ENCODE measurements around the gene ANGPTL3. TPM values are rescaled to one million over a fixed set of nuclear protein-coding genes. Genes with fewer than 3 reads are reported as not detected.
"Not testable (repeated sequence)": the region's sequence is repeated elsewhere in the genome, so short reads cannot be mapped to it uniquely, and the experiment has no call there.

ANGPTL3 gene
- polyA plus RNA-seq (ENCODE audit: insufficient read length in 3 of 3): 1 to 10 TPM; 6.2 to 7.8 (median 6.6) TPM
- long read RNA-seq, donor 1, partial matches to known transcripts: 0 of 1 reads
- long read RNA-seq, donor 1, other reads (novel, unspliced or antisense): 0 of 1 reads
- long read RNA-seq, donor 2, partial matches to known transcripts: 0 of 3 reads
- long read RNA-seq, donor 2, other reads (novel, unspliced or antisense): 0 of 3 reads
- long read RNA-seq, donor 3: 0 reads
- long read RNA-seq, donor 4: 0 reads
- long read RNA-seq, donor 5: 0 reads
- long read RNA-seq, donor 6, partial matches to known transcripts: 0 of 1 reads
- long read RNA-seq, donor 6, other reads (novel, unspliced or antisense): 0 of 1 reads
- long read RNA-seq, donor 7: 0 reads
- long read RNA-seq, donor 8: 0 reads
- long read RNA-seq, donor 9, transcript ANGPTL3-201 (7 exons, 2,805 nt): major isoform, 6 of 6 reads
- long read RNA-seq, donor 9, partial matches to known transcripts: 0 of 6 reads
- long read RNA-seq, donor 9, other reads (novel, unspliced or antisense): 0 of 6 reads
- long read RNA-seq, donor 10: 0 reads
- long read RNA-seq, donor 11: 0 reads
- long read RNA-seq, donor 12, partial matches to known transcripts: 0 of 3 reads
- long read RNA-seq, donor 12, other reads (novel, unspliced or antisense): 0 of 3 reads
- long read RNA-seq, donor 13: 0 reads
- long read RNA-seq, donor 14: 0 reads
- long read RNA-seq, donor 15, partial matches to known transcripts: 0 of 2 reads
- long read RNA-seq, donor 15, other reads (novel, unspliced or antisense): 0 of 2 reads
- long read RNA-seq, donor 16, partial matches to known transcripts: 0 of 2 reads
- long read RNA-seq, donor 16, other reads (novel, unspliced or antisense): 0 of 2 reads

DNA sequence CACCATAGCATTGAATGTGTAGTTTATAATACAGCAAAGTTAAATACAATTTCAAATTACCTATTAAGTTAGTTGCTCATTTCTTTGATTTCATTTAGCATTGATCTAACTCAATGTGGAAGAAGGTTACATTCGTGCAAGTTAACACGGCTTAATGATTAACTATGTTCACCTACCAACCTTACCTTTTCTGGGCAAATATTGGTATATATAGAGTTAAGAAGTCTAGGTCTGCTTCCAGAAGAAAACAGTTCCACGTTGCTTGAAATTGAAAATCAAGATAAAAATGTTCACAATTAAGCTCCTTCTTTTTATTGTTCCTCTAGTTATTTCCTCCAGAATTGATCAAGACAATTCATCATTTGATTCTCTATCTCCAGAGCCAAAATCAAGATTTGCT, at the start of gene ANGPTL3:
Gene ANGPTL3, plus strand, starts transcription at position 240 of the 400 bp plus-strand sequence. Its CDS starts 47 bp downstream, at position 287.
- no peak for DNase-seq

DNA sequence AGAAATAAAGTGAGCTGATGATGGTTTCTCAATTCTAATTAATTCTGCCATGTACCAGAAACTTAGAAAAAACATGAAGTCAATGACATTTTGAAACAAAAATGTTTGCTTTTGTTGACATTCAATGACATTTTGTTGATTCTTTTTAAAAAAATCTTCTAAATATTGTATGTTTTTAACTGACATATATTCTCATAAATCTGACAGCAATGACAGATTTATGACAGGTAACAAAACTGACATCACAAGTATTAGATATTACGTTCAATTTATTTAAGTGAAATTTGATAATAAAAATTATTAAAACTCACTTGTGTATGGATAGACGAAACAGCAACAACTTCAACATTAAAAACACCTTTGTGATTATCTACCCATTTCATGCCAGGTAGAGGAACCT, 36.0 kb upstream of the ANGPTL3 start:
- DNase-seq: no peak

GRCh38 chr1:62567182-62567581, 30.1 kb upstream of the ANGPTL3 start:
- not testable (repeated sequence) for DNase-seq

DNA sequence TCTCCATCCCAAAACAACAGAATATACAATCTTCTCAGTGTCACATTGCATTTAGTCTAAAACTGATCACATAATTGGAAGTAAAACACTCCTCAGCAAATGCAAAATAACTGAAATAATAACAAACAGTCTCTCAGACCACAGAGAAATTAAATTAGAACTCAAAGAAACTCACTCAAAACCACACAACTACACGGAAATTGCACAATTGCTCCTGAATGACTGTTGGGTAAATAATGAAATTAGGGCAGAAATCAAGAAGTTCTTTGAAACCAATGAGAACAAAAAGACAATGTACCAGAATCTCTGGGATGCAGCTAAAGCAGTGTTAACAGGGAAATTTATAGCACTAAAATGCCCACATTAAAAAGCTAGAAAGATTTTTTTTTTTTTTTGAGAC, 29.4 kb upstream of the ANGPTL3 start:
- DNase-seq: not testable (repeated sequence)

DNA sequence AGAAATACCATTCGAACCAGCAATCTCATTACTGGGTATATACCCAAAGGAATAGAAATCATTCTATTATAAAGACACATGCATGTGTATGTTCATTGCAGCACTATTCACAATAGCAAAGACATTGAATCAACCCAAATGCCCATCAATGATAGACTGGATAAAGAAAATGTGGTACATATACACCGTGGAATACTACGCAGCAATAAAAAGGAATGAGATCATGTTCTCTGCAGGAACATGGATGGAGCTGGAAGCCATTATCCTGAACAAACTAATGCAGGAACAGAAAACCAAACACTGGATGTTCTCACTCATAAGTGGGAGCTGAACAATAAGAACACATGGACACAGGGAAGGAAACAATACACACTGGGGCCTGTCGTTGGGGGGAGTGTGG, 25.8 kb upstream of the ANGPTL3 start:
- not testable (repeated sequence) for DNase-seq

GRCh38 chr1:62572476-62572875, 24.8 kb upstream of the ANGPTL3 start:
- no peak for DNase-seq

DNA sequence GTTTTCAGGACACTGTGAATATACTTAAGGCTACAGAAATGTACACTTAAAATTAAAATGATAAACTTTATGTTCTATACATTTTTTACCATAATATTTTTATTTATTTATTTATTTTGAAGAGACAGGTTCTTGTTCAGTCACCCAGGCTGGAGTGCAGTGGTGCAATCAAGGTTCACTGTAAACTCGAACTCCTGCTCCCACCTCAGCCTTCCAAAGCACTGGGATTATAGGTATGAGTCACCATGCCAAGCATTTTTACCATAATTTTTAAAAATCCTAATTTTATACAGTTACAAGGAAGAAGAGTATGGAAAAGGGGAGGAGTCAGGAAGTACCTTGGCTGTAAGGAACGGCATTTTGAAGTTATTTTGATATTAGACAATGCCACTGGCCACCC, 23.6 kb upstream of the ANGPTL3 start:
- DNase-seq: no peak

DNA sequence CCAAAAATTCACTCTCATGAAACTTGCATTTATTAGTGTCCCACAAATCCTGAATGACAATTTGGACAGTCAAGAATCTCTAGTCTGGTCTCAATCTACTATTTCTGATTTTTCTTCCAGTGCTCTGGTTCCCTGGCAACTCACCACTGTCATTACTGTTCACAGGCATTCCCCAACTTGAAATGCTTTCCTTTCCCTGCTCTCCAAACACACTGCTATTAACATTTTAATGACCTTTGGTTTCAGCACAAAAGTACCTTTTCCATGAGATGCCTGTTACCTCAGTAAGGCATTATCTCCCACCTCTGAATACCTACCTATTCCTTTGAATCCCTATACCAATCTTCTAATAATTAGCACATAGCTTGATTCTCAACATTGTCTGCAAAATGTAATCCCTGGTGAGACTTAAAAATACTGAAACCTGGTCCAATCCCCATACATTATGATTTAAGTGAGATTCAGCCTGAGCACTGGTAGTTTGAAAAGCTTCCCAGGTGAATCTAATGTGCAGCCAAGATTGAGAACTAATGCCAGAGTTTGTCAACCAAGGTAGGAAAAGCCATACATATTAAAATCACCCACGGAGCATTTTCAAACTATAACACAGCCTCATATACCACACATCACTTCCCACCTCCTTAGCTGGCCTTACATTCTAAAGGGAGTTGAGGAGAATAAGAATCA, 11.7 kb upstream of the ANGPTL3 start:
- no peak for DNase-seq

GRCh38 chr1:62588000-62588399, 9.3 kb upstream of the ANGPTL3 start:
- DNase-seq: no peak

GRCh38 chr1:62589321-62589720, 8.0 kb upstream of the ANGPTL3 start:
- no peak for DNase-seq

DNA sequence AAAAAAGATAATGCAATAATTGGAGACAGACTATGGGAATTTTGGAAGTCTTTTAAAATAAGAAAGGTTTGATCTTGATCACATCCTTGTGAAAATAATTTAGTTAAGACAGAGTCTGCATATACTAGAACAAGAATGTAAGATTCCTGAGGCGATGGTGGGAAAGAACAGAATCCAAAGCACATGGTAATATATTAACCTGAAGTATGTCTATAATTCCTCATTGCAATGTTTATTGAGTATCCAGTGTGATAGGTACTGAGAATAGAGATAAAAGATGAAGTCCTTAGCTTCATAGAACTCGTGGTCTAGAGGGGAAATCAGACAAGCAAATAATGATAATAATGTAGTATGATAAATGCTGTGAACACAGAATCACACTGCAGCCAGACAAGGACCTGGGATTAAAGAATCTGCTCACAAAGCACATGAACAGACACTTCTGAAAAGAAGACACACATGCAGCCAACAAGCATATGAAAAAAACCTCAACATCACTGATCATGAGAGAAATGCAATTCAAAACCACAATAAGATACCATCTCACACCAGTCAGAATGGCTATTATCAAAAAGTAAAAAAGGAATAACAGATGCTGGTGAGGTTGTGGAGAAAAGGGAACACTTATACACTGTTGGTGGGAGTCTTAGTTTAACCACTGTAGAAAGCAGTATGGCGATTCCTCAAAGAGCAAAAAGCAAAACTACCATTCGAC, 6.9 kb upstream of the ANGPTL3 start:
- DNase-seq: no peak

- no peak for DNase-seq
Observed at GRCh38 chr1:62590970-62591368, 6.4 kb upstream of the ANGPTL3 start.

DNA sequence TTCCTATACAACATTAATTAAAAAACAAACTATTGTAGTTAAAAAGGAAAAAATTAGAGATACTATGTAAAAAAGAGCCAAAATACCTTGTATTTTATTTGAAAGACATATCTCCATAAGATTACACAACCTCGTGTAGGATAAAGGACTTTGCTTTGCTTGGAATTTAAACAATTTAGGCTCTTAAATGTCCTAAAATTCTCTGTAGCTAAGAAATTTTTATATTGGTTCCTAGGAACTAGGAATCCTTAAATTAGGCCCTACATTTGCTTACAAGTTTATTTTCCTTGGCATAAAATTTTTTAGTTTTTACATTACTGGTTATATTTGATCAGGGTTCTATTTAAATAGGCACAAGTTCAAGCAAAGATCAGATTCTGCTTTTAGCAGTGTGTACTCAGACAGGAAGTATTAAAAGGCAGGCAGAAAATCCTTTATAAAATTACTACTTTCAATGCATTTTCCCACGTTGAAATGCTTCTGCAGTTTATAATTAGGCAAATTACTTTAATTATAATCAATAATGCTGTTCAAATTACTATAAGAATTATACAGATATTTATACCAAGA, 3.4 kb upstream of the ANGPTL3 start:
- no peak for DNase-seq

DNA sequence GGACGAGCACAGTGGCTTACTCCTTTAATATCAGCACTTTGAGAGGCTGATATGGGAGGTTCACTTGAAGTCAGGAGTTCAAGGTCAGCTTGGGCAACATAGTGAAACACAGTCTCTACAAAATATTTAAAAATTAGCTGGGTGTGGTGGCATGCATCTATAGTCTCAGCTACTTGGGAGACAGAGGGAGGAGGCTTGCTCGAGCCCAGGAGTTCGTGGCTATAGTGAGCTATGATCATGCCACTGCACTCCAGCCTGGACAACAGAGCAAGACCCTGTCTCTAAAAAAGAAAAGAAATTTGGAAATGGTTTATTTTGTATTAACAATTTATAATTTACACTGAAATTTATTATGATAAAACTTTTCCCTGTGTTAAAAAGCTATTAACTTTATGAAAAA, 1.7 kb upstream of the ANGPTL3 start:
- no peak for DNase-seq

DNA sequence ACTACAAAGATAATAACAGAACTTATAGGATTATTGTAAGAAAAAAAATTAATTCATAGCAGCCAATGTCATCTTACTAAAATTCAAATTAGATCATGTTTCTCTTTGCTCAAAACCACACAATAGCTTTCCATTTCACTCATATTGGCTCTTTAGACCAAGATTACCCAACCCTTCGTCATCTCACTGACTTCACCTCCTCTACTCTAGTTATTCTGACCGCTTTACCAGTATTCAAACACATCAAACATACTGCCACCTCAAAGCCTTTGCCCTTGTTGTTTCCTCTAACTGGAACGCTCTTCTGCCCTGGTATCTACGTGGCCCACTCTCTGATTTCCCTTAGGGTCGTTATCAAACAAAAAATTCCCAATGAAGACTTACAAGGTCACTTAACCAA, 1.7 kb downstream of the ANGPTL3 start:
- no peak for DNase-seq

DNA sequence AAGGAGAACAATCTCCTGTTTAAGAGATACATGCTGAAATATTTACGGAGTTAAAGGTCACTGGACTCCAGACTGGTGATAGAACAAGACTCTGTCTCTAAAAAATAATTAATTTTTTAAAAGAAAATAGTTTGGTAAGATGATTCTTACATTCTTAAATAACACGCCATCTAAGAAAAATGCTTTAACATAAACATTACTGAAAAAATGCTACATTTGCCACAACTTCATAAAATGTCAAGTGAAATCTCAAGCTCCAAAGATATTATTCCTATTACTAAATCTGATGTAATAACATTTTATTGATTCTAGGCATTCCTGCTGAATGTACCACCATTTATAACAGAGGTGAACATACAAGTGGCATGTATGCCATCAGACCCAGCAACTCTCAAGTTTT, 4.1 kb downstream of the ANGPTL3 start:
- no peak for DNase-seq

GRCh38 chr1:62608905-62609304, 11.6 kb downstream of the ANGPTL3 start:
- no peak for DNase-seq

- DNase-seq: not testable (repeated sequence)
Observed at GRCh38 chr1:62610588-62610987, 13.3 kb downstream of the ANGPTL3 start.

DNA sequence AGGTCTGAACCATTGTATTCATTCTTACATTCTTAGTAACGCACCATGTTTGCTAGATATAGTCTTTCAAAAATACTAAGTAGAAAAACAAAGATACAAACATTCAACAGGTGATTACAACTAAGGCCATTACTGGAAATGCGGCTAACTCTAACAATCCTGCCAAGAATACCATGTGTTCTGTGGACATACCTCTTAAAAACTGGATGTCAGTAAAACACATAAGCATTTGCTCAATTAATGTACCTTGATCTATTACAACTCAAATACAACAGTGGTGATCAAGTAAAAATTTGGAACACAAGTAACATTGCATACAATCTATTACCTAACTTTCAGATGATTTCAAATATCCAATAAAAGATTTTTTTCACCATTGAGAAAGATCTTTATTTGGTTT, 15.4 kb downstream of the ANGPTL3 start:
- DNase-seq: no peak

- no peak for DNase-seq
Observed at GRCh38 chr1:62613325-62613727, 16.0 kb downstream of the ANGPTL3 start.

- DNase-seq: no peak
Observed at GRCh38 chr1:62613890-62614289, 16.6 kb downstream of the ANGPTL3 start.
